ENCODE data around the gene FOXN4.

The FOXN4 gene

GRCh38 chr12:109247831-109248654 lies 61.0 kb downstream of the FOXN4 start:
- CTCF ChIA-PET: interaction anchor here (1.7 kb wide), 1 partner anchor 14 kb away, joined by 4 read pairs; no protein-coding TSS in a partner anchor
- Mint-ChIP-seq H3K36me3 (peaks cover 7% of the 10 kb centered on the region), H3K9me3 (peaks cover 3% of the 10 kb centered on the region), H3K4me1 (no peaks in the 10 kb centered on the region), H3K27me3 (no peaks in the 10 kb centered on the region), H3K27ac (no peak overlapping the region), H3K4me3 (no peak overlapping the region)
- no peak for DNase-seq

- H3K9me3 Mint-ChIP-seq: no peaks in the 10 kb centered on the region
- no peak for DNase-seq
- no peak overlapping the region for H3K4me3 Mint-ChIP-seq
- peaks cover 6% of the 10 kb centered on the region for H3K36me3 Mint-ChIP-seq
- CTCF ChIA-PET: interaction anchor here (0.6 to 1.7 kb wide), 2 partner anchors 16 to 593 kb away, joined by 3 to 4 read pairs; no protein-coding TSS in a partner anchor
- no peaks in the 10 kb centered on the region for H3K27me3 Mint-ChIP-seq
- no peak overlapping the region for H3K27ac Mint-ChIP-seq
- no peaks in the 10 kb centered on the region for H3K4me1 Mint-ChIP-seq
Measured at GRCh38 chr12:109246221-109246620, 62.9 kb downstream of the FOXN4 start.

DNA sequence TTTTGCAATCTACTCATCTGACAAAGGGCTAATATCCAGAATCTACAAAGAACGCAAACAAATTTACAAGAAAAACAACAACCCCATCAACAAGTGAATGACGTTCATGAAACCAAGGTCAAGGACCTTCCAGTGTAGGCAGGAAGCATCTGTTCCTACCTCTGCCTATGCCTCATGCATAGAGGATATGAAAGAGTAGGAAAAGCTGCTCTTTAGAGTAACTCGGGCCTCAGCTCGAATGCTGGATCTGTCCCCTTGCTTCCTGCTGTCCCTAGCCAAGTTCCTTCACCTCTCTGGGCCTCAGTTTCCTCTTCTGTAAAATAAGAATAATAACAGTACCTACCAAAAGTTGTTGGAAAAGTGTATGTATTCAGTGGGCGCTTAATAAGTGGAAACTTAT lies 65.0 kb downstream of the FOXN4 start:
- Mint-ChIP-seq H3K4me1 (no peaks in the 10 kb centered on the region), H3K27ac (no peak overlapping the region), H3K36me3 (peaks cover 6% of the 10 kb centered on the region), H3K4me3 (no peak overlapping the region), H3K9me3 (no peaks in the 10 kb centered on the region), H3K27me3 (no peaks in the 10 kb centered on the region)
- CTCF ChIA-PET: no interaction called here
- no peak for DNase-seq

GRCh38 chr12:109241936-109242335 lies 67.1 kb downstream of the FOXN4 start:
- CTCF ChIA-PET: no interaction called here
- H3K9me3 Mint-ChIP-seq: no peaks in the 10 kb centered on the region
- H3K27me3 Mint-ChIP-seq: no peaks in the 10 kb centered on the region
- DNase-seq: no peak
- H3K27ac Mint-ChIP-seq: no peak overlapping the region
- peaks cover 6% of the 10 kb centered on the region for H3K36me3 Mint-ChIP-seq
- no peaks in the 10 kb centered on the region for H3K4me1 Mint-ChIP-seq
- H3K4me3 Mint-ChIP-seq: no peak overlapping the region

GRCh38 chr12:109240365-109240764 lies 68.7 kb downstream of the FOXN4 start:
- Mint-ChIP-seq H3K4me3 (no peak overlapping the region), H3K9me3 (no peaks in the 10 kb centered on the region), H3K4me1 (no peaks in the 10 kb centered on the region), H3K27me3 (no peaks in the 10 kb centered on the region), H3K36me3 (peaks cover 6% of the 10 kb centered on the region), H3K27ac (no peak overlapping the region)
- no peak for DNase-seq
- CTCF ChIA-PET: no interaction called here

DNA sequence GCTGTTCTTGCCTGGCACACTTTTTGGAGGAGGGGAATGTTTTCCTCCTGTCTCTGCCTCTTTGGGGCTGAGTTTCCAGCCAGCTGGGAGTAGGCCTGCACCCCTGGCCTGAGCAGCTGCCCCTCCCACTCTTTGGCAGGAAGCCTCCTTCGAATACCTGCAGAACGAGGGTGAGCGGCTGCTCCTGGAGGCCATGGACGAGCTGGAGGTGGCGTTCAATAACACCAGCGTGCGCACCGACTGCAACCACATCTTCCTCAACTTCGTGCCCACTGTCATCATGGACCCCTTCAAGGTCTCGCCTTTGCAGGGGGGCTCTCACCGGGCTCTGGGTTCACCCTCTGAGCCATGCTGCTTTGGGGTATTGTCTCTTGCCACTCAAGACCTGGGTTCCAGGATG lies 69.4 kb downstream of the FOXN4 start:
- Mint-ChIP-seq H3K9me3 (no peaks in the 10 kb centered on the region), H3K27ac (no peak overlapping the region), H3K4me3 (no peak overlapping the region), H3K4me1 (no peaks in the 10 kb centered on the region), H3K27me3 (no peaks in the 10 kb centered on the region), H3K36me3 (peaks cover 6% of the 10 kb centered on the region)
- CTCF ChIA-PET: no interaction called here
- DNase-seq: no peak

- Mint-ChIP-seq H3K4me1 (no peaks in the 10 kb centered on the region), H3K36me3 (peaks cover 6% of the 10 kb centered on the region), H3K9me3 (no peaks in the 10 kb centered on the region), H3K27me3 (no peaks in the 10 kb centered on the region), H3K27ac (no peak overlapping the region), H3K4me3 (no peak overlapping the region)
- CTCF ChIA-PET: no interaction called here
- no peak for DNase-seq
Measured at GRCh38 chr12:109239179-109239578, 69.9 kb downstream of the FOXN4 start.

GRCh38 chr12:109236257-109236656 lies 72.8 kb downstream of the FOXN4 start:
- Mint-ChIP-seq H3K36me3 (no peaks in the 10 kb centered on the region), H3K9me3 (no peaks in the 10 kb centered on the region), H3K27ac (no peak overlapping the region), H3K4me3 (no peak overlapping the region), H3K4me1 (no peaks in the 10 kb centered on the region), H3K27me3 (no peaks in the 10 kb centered on the region)
- CTCF ChIA-PET: no interaction called here
- DNase-seq: no peak

DNA sequence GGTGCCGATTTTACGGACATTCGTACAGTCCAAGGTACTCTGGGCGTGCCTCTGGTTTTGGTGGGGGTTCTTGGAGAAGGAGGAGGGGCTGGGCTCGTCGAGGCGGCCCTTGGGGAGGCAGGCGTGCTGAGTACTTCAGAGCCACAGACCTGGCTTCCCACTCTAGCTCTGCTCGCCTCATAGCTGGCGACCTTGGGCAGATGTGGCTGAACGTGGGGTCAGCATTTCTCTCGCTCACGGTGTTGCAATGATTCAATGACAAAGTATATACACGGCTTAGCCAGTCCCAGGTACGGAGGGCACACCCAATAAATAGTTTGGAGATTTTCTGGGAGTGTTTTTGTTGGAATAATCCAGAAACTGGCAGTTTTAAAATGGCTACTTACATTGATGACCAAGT lies 75.1 kb downstream of the FOXN4 start:
- no peak overlapping the region for H3K4me3 Mint-ChIP-seq
- no peaks in the 10 kb centered on the region for H3K9me3 Mint-ChIP-seq
- H3K4me1 Mint-ChIP-seq: no peaks in the 10 kb centered on the region
- H3K36me3 Mint-ChIP-seq: no peaks in the 10 kb centered on the region
- no peak for DNase-seq
- H3K27me3 Mint-ChIP-seq: no peaks in the 10 kb centered on the region
- CTCF ChIA-PET: no interaction called here
- no peak overlapping the region for H3K27ac Mint-ChIP-seq

GRCh38 chr12:109232731-109233130 lies 76.4 kb downstream of the FOXN4 start:
- no peaks in the 10 kb centered on the region for H3K9me3 Mint-ChIP-seq
- CTCF ChIA-PET: no interaction called here

DNA sequence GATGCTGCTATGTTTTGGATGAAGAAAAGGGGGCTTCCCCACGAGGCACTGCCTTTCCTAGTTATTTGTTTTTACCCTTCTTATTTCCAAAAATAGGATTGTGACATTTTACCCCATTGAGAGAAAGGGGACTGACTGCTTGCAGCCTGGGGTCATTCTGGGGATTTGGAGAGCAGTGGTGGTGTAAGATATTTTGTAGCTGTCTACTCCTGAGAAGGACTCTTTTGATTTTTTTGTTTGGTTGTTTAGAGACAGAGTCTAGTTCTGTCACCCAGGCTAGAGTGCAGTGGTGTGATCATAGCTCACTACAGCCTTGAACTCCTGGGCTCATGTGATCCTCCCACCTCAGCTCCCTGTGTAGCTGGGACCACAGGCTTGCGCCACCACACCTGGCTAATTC lies 78.9 kb downstream of the FOXN4 start:
- H3K27ac Mint-ChIP-seq: no peak overlapping the region
- H3K36me3 Mint-ChIP-seq: no peaks in the 10 kb centered on the region
- DNase-seq: no peak
- H3K9me3 Mint-ChIP-seq: no peaks in the 10 kb centered on the region
- no peak overlapping the region for H3K4me3 Mint-ChIP-seq
- H3K4me1 Mint-ChIP-seq: no peaks in the 10 kb centered on the region
- H3K27me3 Mint-ChIP-seq: no peaks in the 10 kb centered on the region
- CTCF ChIA-PET: no interaction called here

More at GRCh38 chr12:109232731-109233130, 76.4 kb downstream of the FOXN4 start:
- DNase-seq: no peak
- Mint-ChIP-seq H3K27ac (no peak overlapping the region), H3K27me3 (no peaks in the 10 kb centered on the region), H3K36me3 (no peaks in the 10 kb centered on the region), H3K4me3 (no peak overlapping the region), H3K4me1 (no peaks in the 10 kb centered on the region)

GRCh38 chr12:109228664-109229063 lies 80.4 kb downstream of the FOXN4 start:
- no peak overlapping the region for H3K4me3 Mint-ChIP-seq
- H3K36me3 Mint-ChIP-seq: no peaks in the 10 kb centered on the region
- no peaks in the 10 kb centered on the region for H3K9me3 Mint-ChIP-seq
- no peak for DNase-seq
- no peak overlapping the region for H3K27ac Mint-ChIP-seq
- no peaks in the 10 kb centered on the region for H3K27me3 Mint-ChIP-seq
- CTCF ChIA-PET: no interaction called here
- H3K4me1 Mint-ChIP-seq: no peaks in the 10 kb centered on the region

Data from activated naive CD4-positive, alpha-beta T cell treated with anti-CD3 and anti-CD28 coated beads, Interleukin-2, amount 10 ng/mL, durations not matched to agents 7 days and 5 days (primary cell).